Measurements from ENCODE around the gene DOCK2. TPM values are rescaled to one million over a fixed set of nuclear protein-coding genes. Genes with fewer than 3 reads are reported as not detected.
"Not testable (repeated sequence)": the region's sequence is repeated elsewhere in the genome, so short reads cannot be mapped to it uniquely, and the experiment has no call there.

DOCK2 gene
- total RNA-seq, 1 donor from 2014 or later, result 6.5 TPM

- Mint-ChIP-seq H3K9me3 (ENCODE audit: unreplicated experiment) (no peaks in the 10 kb centered on the region), H3K27me3 (ENCODE audit: unreplicated experiment) (no peaks in the 10 kb centered on the region), H3K36me3 (ENCODE audit: low read depth, unreplicated experiment) (no peaks in the 10 kb centered on the region), H3K4me3 (ENCODE audit: unreplicated experiment) (no peak overlapping the region), H3K27ac (ENCODE audit: unreplicated experiment) (no peak overlapping the region), H3K4me1 (ENCODE audit: unreplicated experiment) (no peaks in the 10 kb centered on the region)
- DNase-seq (ENCODE audit: low spot score), result no peak
- TF ChIP-seq CTCF (IDR thresholded peaks at IDR 0.05; ENCODE audit: unreplicated experiment), result no peak
Measured at GRCh38 chr5:169610606-169611005, 26.5 kb upstream of the DOCK2 start.

GRCh38 chr5:169615561-169615960 lies 21.5 kb upstream of the DOCK2 start:
- H3K9me3 Mint-ChIP-seq (ENCODE audit: unreplicated experiment), result no peaks in the 10 kb centered on the region
- no peak for DNase-seq (ENCODE audit: low spot score)
- no peak overlapping the region for H3K27ac Mint-ChIP-seq (ENCODE audit: unreplicated experiment)
- H3K4me1 Mint-ChIP-seq (ENCODE audit: unreplicated experiment), result no peaks in the 10 kb centered on the region
- H3K4me3 Mint-ChIP-seq (ENCODE audit: unreplicated experiment), result no peak overlapping the region
- no peak for TF ChIP-seq CTCF (IDR thresholded peaks at IDR 0.05; ENCODE audit: unreplicated experiment)
- no peaks in the 10 kb centered on the region for H3K36me3 Mint-ChIP-seq (ENCODE audit: low read depth, unreplicated experiment)
- no peaks in the 10 kb centered on the region for H3K27me3 Mint-ChIP-seq (ENCODE audit: unreplicated experiment)

GRCh38 chr5:169624307-169624706 lies 12.8 kb upstream of the DOCK2 start:
- DNase-seq (ENCODE audit: low spot score); H3K36me3 Mint-ChIP-seq (ENCODE audit: low read depth, unreplicated experiment); H3K4me1 Mint-ChIP-seq (ENCODE audit: unreplicated experiment); H3K4me3 Mint-ChIP-seq (ENCODE audit: unreplicated experiment); H3K27ac Mint-ChIP-seq (ENCODE audit: unreplicated experiment); H3K27me3 Mint-ChIP-seq (ENCODE audit: unreplicated experiment); H3K9me3 Mint-ChIP-seq (ENCODE audit: unreplicated experiment): not testable (repeated sequence)

GRCh38 chr5:169626779-169627178 lies 10.3 kb upstream of the DOCK2 start:
- Mint-ChIP-seq H3K4me1 (ENCODE audit: unreplicated experiment) (no peaks in the 10 kb centered on the region), H3K9me3 (ENCODE audit: unreplicated experiment) (no peaks in the 10 kb centered on the region), H3K27me3 (ENCODE audit: unreplicated experiment) (no peaks in the 10 kb centered on the region), H3K4me3 (ENCODE audit: unreplicated experiment) (no peak overlapping the region), H3K27ac (ENCODE audit: unreplicated experiment) (no peak overlapping the region), H3K36me3 (ENCODE audit: low read depth, unreplicated experiment) (no peaks in the 10 kb centered on the region)
- DNase-seq (ENCODE audit: low spot score), result no peak
- no peak for TF ChIP-seq CTCF (IDR thresholded peaks at IDR 0.05; ENCODE audit: unreplicated experiment)

- TF ChIP-seq CTCF (IDR thresholded peaks at IDR 0.05; ENCODE audit: unreplicated experiment), result no peak
- DNase-seq (ENCODE audit: low spot score), result no peak
- H3K9me3 Mint-ChIP-seq (ENCODE audit: unreplicated experiment), result no peaks in the 10 kb centered on the region
- H3K36me3 Mint-ChIP-seq (ENCODE audit: low read depth, unreplicated experiment), result no peaks in the 10 kb centered on the region
- no peak overlapping the region for H3K4me3 Mint-ChIP-seq (ENCODE audit: unreplicated experiment)
- H3K4me1 Mint-ChIP-seq (ENCODE audit: unreplicated experiment), result no peaks in the 10 kb centered on the region
- H3K27me3 Mint-ChIP-seq (ENCODE audit: unreplicated experiment), result peaks cover 2% of the 10 kb centered on the region
- no peak overlapping the region for H3K27ac Mint-ChIP-seq (ENCODE audit: unreplicated experiment)
Measured at GRCh38 chr5:169627551-169627950, 9.5 kb upstream of the DOCK2 start.

- H3K36me3 Mint-ChIP-seq (ENCODE audit: low read depth, unreplicated experiment), result no peaks in the 10 kb centered on the region
- H3K4me1 Mint-ChIP-seq (ENCODE audit: unreplicated experiment), result no peaks in the 10 kb centered on the region
- H3K9me3 Mint-ChIP-seq (ENCODE audit: unreplicated experiment), result no peaks in the 10 kb centered on the region
- no peak for TF ChIP-seq CTCF (IDR thresholded peaks at IDR 0.05; ENCODE audit: unreplicated experiment)
- peaks cover 2% of the 10 kb centered on the region for H3K27me3 Mint-ChIP-seq (ENCODE audit: unreplicated experiment)
- no peak overlapping the region for H3K27ac Mint-ChIP-seq (ENCODE audit: unreplicated experiment)
- no peak for DNase-seq (ENCODE audit: low spot score)
- no peak overlapping the region for H3K4me3 Mint-ChIP-seq (ENCODE audit: unreplicated experiment)
Measured at GRCh38 chr5:169628892-169629291, 8.2 kb upstream of the DOCK2 start.

Measured in endothelial cell (in vitro differentiated cells).